ENCODE measurements around the gene CRYL1.

The CRYL1 gene

GRCh38 chr13:20528452-20528851, 2.8 kb upstream of the CRYL1 start:
- DNase-seq (ENCODE audit: low read depth): peak; percentile 25

GRCh38 chr13:20526664-20527063, 1.0 kb upstream of the CRYL1 start:
- peak; percentile 69 for DNase-seq (ENCODE audit: low read depth)

GRCh38 chr13:20525144-20525600, 485 bp downstream of the CRYL1 start:
- DNase-seq (ENCODE audit: low read depth): no peak

GRCh38 chr13:20521364-20522115, 4.1 kb downstream of the CRYL1 start:
- no peak for DNase-seq (ENCODE audit: low read depth)

- no peak for DNase-seq (ENCODE audit: low read depth)
Observed at GRCh38 chr13:20519875-20520274, 5.8 kb downstream of the CRYL1 start.

- DNase-seq (ENCODE audit: low read depth): no peak
Observed at GRCh38 chr13:20518660-20519100, 7.0 kb downstream of the CRYL1 start.

GRCh38 chr13:20514866-20515265, 10.8 kb downstream of the CRYL1 start:
- DNase-seq (ENCODE audit: low read depth): peak; percentile 31

GRCh38 chr13:20513466-20513995, 12.1 kb downstream of the CRYL1 start:
- no peak for DNase-seq (ENCODE audit: low read depth)

- no peak for DNase-seq (ENCODE audit: low read depth)
Observed at GRCh38 chr13:20512042-20512683, 13.5 kb downstream of the CRYL1 start.

GRCh38 chr13:20506696-20507095, 19.0 kb downstream of the CRYL1 start:
- DNase-seq (ENCODE audit: low read depth): no peak

- DNase-seq (ENCODE audit: low read depth): no peak
Observed at GRCh38 chr13:20505405-20506366, 20.0 kb downstream of the CRYL1 start.

GRCh38 chr13:20503088-20504083, 22.3 kb downstream of the CRYL1 start:
- DNase-seq (ENCODE audit: low read depth): no peak

GRCh38 chr13:20501592-20501991, 24.1 kb downstream of the CRYL1 start:
- DNase-seq (ENCODE audit: low read depth): no peak

- no peak for DNase-seq (ENCODE audit: low read depth)
Observed at GRCh38 chr13:20501120-20501519, 24.5 kb downstream of the CRYL1 start.

- DNase-seq (ENCODE audit: low read depth): peak; percentile 71
Observed at GRCh38 chr13:20499986-20500385, 25.7 kb downstream of the CRYL1 start.

- no peak for DNase-seq (ENCODE audit: low read depth)
Observed at GRCh38 chr13:20498659-20499058, 27.0 kb downstream of the CRYL1 start.

- no peak for DNase-seq (ENCODE audit: low read depth)
Observed at GRCh38 chr13:20498129-20498528, 27.5 kb downstream of the CRYL1 start.

- peak; percentile 22 for DNase-seq (ENCODE audit: low read depth)
Observed at GRCh38 chr13:20497006-20497775, 28.5 kb downstream of the CRYL1 start.

GRCh38 chr13:20495087-20496023, 30.3 kb downstream of the CRYL1 start:
- DNase-seq (ENCODE audit: low read depth): peak; percentile 73
